ENCODE results near the gene OSR1.
"Not testable (repeated sequence)": the region's sequence is repeated elsewhere in the genome, so short reads cannot be mapped to it uniquely, and the experiment has no call there.

Gene OSR1

DNA sequence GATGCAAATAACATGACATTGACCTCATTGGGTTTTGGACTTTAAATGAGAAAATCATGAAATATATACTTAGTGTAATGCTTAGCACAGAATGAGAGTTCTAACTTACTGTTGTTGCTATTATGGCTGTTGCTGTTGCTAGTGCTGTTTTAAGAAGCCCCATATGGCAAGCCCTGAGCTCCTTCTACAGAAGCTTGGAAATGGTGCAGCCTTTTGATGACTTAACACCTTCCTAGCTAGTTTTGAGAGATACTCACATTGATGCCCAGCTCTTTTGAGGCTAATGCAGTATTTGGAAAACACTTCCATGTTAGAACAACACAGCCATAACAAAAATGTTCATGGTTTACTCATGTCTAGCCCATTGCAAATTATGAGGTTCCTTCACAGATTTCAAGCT is 30.9 kb downstream of the OSR1 start:
- Histone ChIP-seq H3K27me3 (replicated peaks; ENCODE audit: control insufficient read depth, insufficient read depth, low read length) (no peaks in the 10 kb centered on the region), H3K4me3 (ENCODE audit: low read length) (no peak overlapping the region), H3K4me1 (ENCODE audit: control insufficient read depth, insufficient read depth, low read length) (no peaks in the 10 kb centered on the region), H3K36me3 (ENCODE audit: control insufficient read depth, insufficient read depth, low read length, severe bottlenecking) (no peaks in the 10 kb centered on the region), H3K9me3 (ENCODE audit: control insufficient read depth, low read length) (no peaks in the 10 kb centered on the region), H3K9ac (ENCODE audit: low read length) (no peak overlapping the region)
- DNase-seq (ENCODE audit: low read depth): no peak

DNA sequence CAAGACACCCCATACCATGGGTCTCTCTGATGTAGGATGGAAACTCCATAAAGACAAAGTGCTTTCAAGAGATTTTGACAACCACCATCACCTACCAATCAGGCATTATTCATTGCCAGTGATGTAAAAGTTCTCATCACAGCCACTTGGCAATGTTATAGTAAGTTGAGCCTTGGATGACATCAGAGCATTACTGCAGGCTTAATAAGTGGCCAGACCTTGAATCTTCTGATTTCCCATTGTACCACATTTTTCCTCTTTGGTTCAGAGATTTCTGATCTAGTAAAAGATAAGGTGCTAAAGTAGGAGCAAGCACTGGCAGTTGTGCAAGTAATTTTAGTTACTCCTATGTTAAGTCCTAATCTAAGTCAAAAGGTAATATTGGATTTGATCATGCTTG is 36.5 kb downstream of the OSR1 start:
- Histone ChIP-seq H3K4me3 (ENCODE audit: low read length) (no peak overlapping the region), H3K4me1 (ENCODE audit: control insufficient read depth, insufficient read depth, low read length) (no peaks in the 10 kb centered on the region)

DNA sequence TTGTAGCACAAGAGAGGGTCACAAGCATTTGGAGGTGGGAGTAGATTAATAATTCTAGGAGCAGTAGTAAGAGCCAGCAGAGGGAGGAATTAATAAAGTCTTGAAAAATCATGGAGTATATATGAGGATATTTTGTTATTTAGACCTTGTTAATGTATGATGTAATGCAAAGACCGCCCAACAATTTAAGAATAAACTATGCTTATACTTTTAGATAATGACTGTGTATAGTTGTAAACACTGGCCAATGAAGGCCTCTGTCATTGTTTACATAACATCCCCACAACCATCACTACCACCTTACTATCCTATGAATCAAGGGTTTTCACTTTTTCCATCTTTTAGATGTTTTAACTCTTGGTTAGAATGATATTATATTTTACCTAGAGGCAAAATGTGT is 37.6 kb downstream of the OSR1 start:
- H3K4me1 ChIP-seq (ENCODE audit: control insufficient read depth, insufficient read depth, low read length): no peaks in the 10 kb centered on the region
- no peak overlapping the region for H3K9ac ChIP-seq (ENCODE audit: low read length)
- no peaks in the 10 kb centered on the region for H3K27me3 ChIP-seq (replicated peaks; ENCODE audit: control insufficient read depth, insufficient read depth, low read length)
- H3K36me3 ChIP-seq (ENCODE audit: control insufficient read depth, insufficient read depth, low read length, severe bottlenecking): no peaks in the 10 kb centered on the region
- peaks cover 4% of the 10 kb centered on the region for H3K9me3 ChIP-seq (ENCODE audit: control insufficient read depth, low read length)
- H3K4me3 ChIP-seq (ENCODE audit: low read length): no peak overlapping the region
- no peak for DNase-seq (ENCODE audit: low read depth)

More for the DNA sequence above, 36.5 kb downstream of the OSR1 start:
- peak; percentile 21 for DNase-seq (ENCODE audit: low read depth)
- H3K27me3 ChIP-seq (replicated peaks; ENCODE audit: control insufficient read depth, insufficient read depth, low read length): no peaks in the 10 kb centered on the region
- H3K9me3 ChIP-seq (ENCODE audit: control insufficient read depth, low read length): peaks cover 4% of the 10 kb centered on the region
- no peak overlapping the region for H3K9ac ChIP-seq (ENCODE audit: low read length)
- no peaks in the 10 kb centered on the region for H3K36me3 ChIP-seq (ENCODE audit: control insufficient read depth, insufficient read depth, low read length, severe bottlenecking)

DNA sequence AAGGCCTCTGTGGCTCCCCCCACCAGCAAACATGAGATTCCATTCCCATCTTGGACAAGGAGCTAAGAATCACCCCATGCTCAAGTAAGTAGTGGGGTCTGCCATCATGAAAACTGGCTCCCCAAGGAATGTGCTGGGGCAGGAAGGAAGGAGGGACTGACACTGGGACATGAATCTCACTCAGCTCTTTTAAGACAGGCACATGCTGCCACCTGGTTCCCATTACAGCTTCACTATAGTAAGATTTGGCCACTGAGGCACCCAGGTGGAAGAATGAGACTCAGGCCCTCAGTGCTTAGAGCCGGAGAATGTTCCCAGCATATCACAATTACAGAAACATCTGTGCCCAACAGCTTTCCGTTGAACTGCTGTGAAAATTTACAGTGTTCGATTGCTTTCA is 38.7 kb downstream of the OSR1 start:
- Histone ChIP-seq H3K9me3 (ENCODE audit: control insufficient read depth, low read length) (peaks cover 4% of the 10 kb centered on the region), H3K4me1 (ENCODE audit: control insufficient read depth, insufficient read depth, low read length) (no peaks in the 10 kb centered on the region), H3K27me3 (replicated peaks; ENCODE audit: control insufficient read depth, insufficient read depth, low read length) (no peaks in the 10 kb centered on the region), H3K4me3 (ENCODE audit: low read length) (no peak overlapping the region), H3K36me3 (ENCODE audit: control insufficient read depth, insufficient read depth, low read length, severe bottlenecking) (no peaks in the 10 kb centered on the region), H3K9ac (ENCODE audit: low read length) (no peak overlapping the region)
- no peak for DNase-seq (ENCODE audit: low read depth)

DNA sequence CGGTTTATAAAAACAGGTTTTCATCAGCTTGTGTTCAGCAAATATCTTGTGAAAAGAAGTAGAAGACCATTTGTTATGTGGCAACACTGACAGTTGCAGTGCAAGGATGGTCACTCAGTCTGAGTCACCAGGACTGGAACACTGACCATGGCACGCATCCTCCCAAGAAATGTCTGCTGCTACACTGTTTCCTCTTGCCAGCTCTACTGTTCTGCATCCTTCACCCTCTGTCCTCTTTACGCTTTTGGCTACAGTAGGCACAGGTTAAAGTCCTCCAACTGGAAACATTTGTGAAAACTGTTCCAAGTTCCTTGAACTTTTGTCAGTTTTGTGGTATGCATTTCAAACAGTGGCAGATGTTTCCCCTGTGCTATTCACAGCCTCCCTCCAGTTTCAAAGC is 39.4 kb downstream of the OSR1 start:
- Histone ChIP-seq H3K4me3 (ENCODE audit: low read length) (no peak overlapping the region), H3K4me1 (ENCODE audit: control insufficient read depth, insufficient read depth, low read length) (no peaks in the 10 kb centered on the region), H3K9ac (ENCODE audit: low read length) (no peak overlapping the region), H3K9me3 (ENCODE audit: control insufficient read depth, low read length) (peaks cover 4% of the 10 kb centered on the region), H3K36me3 (ENCODE audit: control insufficient read depth, insufficient read depth, low read length, severe bottlenecking) (no peaks in the 10 kb centered on the region), H3K27me3 (replicated peaks; ENCODE audit: control insufficient read depth, insufficient read depth, low read length) (no peaks in the 10 kb centered on the region)
- DNase-seq (ENCODE audit: low read depth): no peak

DNA sequence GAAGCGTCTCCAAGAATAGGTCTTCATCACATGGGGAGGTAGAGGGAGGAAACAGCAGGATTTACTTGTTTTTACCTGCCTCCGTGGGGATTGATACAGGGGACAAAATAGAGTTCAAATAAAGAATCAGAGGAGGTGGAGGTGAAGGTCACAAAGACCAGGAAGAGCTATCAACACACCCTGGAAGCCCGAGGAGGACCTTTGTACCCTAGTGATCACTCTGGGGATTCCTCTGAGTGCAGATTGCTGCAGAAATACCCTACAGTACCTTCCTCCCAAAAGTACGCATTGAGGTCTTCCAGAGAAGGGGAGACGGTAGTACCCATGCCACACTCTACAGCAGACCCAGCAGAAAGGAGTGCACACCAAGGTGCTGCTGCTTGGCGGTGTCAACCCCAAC is 44.9 kb downstream of the OSR1 start:
- no peak for DNase-seq (ENCODE audit: low read depth)
- Histone ChIP-seq H3K4me1 (ENCODE audit: control insufficient read depth, insufficient read depth, low read length) (no peaks in the 10 kb centered on the region), H3K4me3 (ENCODE audit: low read length) (no peak overlapping the region), H3K9ac (ENCODE audit: low read length) (no peak overlapping the region), H3K27me3 (replicated peaks; ENCODE audit: control insufficient read depth, insufficient read depth, low read length) (no peaks in the 10 kb centered on the region), H3K9me3 (ENCODE audit: control insufficient read depth, low read length) (no peaks in the 10 kb centered on the region), H3K36me3 (ENCODE audit: control insufficient read depth, insufficient read depth, low read length, severe bottlenecking) (no peaks in the 10 kb centered on the region)

DNA sequence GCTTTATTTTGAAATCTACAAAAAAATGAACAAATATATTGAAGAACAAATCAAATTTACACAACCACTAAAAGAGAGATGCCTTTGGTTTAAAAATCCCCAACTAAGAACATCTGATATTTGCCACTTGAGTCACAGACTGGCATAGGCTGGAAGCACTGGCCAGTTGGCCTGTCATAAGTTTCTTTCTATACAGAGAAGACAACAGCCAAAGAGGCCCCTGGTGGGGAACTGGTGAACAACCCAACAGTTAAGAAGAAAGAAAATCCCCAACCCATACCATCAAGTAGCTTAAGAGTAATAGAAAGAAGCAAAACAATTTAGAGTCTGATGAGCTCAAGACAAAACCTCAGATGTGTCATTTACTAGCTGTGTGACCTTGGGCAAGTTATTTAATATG is 45.5 kb downstream of the OSR1 start:
- peak; percentile 60 for DNase-seq (ENCODE audit: low read depth)
- no peaks in the 10 kb centered on the region for H3K36me3 ChIP-seq (ENCODE audit: control insufficient read depth, insufficient read depth, low read length, severe bottlenecking)
- no peaks in the 10 kb centered on the region for H3K4me1 ChIP-seq (ENCODE audit: control insufficient read depth, insufficient read depth, low read length)
- H3K9me3 ChIP-seq (ENCODE audit: control insufficient read depth, low read length): no peaks in the 10 kb centered on the region
- no peak overlapping the region for H3K4me3 ChIP-seq (ENCODE audit: low read length)
- no peaks in the 10 kb centered on the region for H3K27me3 ChIP-seq (replicated peaks; ENCODE audit: control insufficient read depth, insufficient read depth, low read length)
- no peak overlapping the region for H3K9ac ChIP-seq (ENCODE audit: low read length)

DNA sequence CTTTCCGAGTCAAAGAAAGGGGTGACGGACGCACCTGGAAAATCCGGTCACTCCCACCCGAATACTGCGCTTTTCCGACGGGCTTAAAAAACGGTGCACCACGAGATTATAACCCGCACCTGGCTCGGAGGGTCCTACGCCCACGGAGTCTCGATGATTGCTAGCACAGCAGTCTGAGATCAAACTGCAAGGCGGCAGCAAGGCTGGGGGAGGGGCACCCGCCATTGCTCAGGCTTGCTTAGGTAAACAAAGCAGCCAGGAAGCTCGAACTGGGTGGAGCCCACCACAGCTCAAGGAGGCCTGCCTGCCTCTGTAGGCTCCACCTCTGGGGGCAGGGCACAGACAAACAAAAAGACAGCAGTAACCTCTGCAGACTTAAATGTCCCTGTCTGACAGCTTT is 52.4 kb downstream of the OSR1 start:
- not testable (repeated sequence) for H3K27me3 ChIP-seq (replicated peaks; ENCODE audit: control insufficient read depth, insufficient read depth, low read length)

DNA sequence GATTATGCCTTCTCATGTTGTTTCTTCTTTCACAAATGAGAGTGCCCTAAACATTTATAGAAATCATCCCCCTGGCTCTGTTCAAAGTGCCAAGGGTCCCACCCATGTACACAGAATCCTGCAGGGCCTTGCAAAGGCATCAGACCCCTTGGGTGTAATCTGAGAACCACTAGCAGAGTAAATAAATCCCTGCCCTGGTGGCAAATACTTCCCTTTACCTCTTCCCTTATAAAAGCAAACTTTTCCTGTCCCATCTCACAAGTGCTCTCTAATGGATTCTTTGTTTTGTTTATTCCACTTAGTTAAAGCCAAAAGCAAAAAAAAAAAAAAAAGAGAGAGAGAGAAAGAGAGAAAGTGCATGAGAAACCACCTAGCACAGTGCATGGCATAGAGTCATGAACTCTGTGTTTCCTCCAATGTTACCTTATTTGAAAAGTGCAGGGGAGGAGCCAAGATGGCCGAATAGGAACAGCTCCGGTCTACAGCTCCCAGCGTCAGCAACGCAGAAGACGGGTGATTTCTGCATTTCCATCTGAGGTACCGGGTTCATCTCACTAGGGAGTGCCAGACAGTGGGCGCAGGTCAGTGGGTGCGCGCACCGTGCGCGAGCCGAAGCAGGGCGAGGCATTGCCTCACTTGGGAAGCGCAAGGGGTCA is 52.9 kb downstream of the OSR1 start:
- DNase-seq (ENCODE audit: low read depth); H3K36me3 ChIP-seq (ENCODE audit: control insufficient read depth, insufficient read depth, low read length, severe bottlenecking); H3K9ac ChIP-seq (ENCODE audit: low read length); H3K27me3 ChIP-seq (replicated peaks; ENCODE audit: control insufficient read depth, insufficient read depth, low read length); H3K9me3 ChIP-seq (ENCODE audit: control insufficient read depth, low read length); H3K4me3 ChIP-seq (ENCODE audit: low read length); H3K4me1 ChIP-seq (ENCODE audit: control insufficient read depth, insufficient read depth, low read length): not testable (repeated sequence)

More for the DNA sequence above, 52.4 kb downstream of the OSR1 start:
- DNase-seq (ENCODE audit: low read depth); H3K36me3 ChIP-seq (ENCODE audit: control insufficient read depth, insufficient read depth, low read length, severe bottlenecking); H3K4me1 ChIP-seq (ENCODE audit: control insufficient read depth, insufficient read depth, low read length); H3K9ac ChIP-seq (ENCODE audit: low read length); H3K4me3 ChIP-seq (ENCODE audit: low read length); H3K9me3 ChIP-seq (ENCODE audit: control insufficient read depth, low read length): not testable (repeated sequence)

DNA sequence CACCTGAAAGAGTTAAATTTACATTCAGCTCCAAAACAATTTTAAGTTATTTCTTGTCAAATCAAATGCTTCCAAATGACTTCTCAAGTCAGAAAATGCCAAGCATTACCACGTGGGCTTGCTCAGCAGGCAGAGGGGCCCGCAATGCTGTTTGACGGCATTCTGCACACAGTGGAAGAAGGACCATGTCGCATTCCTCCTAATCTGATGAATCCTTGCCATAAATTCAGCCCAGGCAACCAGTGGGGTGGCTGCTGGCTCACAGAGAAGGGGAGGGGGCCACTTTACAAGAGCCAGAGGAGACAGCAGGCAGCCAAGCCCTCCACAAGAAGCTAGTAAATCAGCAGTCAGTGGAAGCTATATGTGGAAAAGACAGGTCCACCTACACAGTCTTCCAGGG is 56.7 kb downstream of the OSR1 start:
- Histone ChIP-seq H3K36me3 (ENCODE audit: control insufficient read depth, insufficient read depth, low read length, severe bottlenecking) (no peaks in the 10 kb centered on the region), H3K4me3 (ENCODE audit: low read length) (no peak overlapping the region), H3K4me1 (ENCODE audit: control insufficient read depth, insufficient read depth, low read length) (peaks cover 4% of the 10 kb centered on the region), H3K9ac (ENCODE audit: low read length) (no peak overlapping the region), H3K27me3 (replicated peaks; ENCODE audit: control insufficient read depth, insufficient read depth, low read length) (no peaks in the 10 kb centered on the region), H3K9me3 (ENCODE audit: control insufficient read depth, low read length) (no peaks in the 10 kb centered on the region)
- DNase-seq (ENCODE audit: low read depth): no peak

Data from adipocyte (in vitro differentiated cells).